K562 (cell line): Measurements from ENCODE around the gene TTC27. TPM values are rescaled to one million over a fixed set of nuclear protein-coding genes. Genes with fewer than 3 reads are reported as not detected.

Experiments used
- ATAC-seq: fragments of 200-7000 bp; cut with Tn5 transposase; 3 replicates; pipeline ENCODE4 v1.9.1; 2020; ENCODE audit warnings: moderate library complexity
- BruUV-seq: library from RNA; stranded (reverse); fragments of 400-500 nt; replicated peaks from 2 replicates; lab custom pipeline; 2021; lab: Mats Ljungman, UMichigan
- CTCF ChIA-PET: fragments of 300-600 bp; formaldehyde crosslinking; extraction: SDS; loops from one replicate; lab custom pipeline; 2021; ENCODE audit warnings: low intra/inter-chr PET ratio; lab: Yijun Ruan, JAX
- POLR2A ChIA-PET: fragments of 300-600, 350-650 bp; sonication (Branson Sonifier 250); formaldehyde crosslinking; extraction: SDS; loops from one replicate; lab custom pipeline; 2021; ENCODE audit warnings: antibody characterized with exemption, inconsistent platforms; lab: Yijun Ruan, JAX
- DNase-seq, 4 experiments: peaks; one replicate each; pipeline versions ENCODE4 v3.0.0 to v3.0.0-alpha.2; 2011 to 2018; ENCODE audit warnings: low spot score in 3 of 4, mixed read lengths in 3 of 4; ENCODE audit errors: extremely low read depth in 1 of 4
- FAIRE-seq: peaks from 2 replicates; lab custom pipeline; 2011; peaks lifted over from hg19 to GRCh38; lab: Jason Lieb, UNC
- H2AFZ ChIP-seq: 2 replicates; pipeline ENCODE4 v1.6.0; 2011; ENCODE audit warnings: low read depth, low read length, control low read depth, inconsistent platforms
- H3K27ac ChIP-seq: fragments of 200-600 bp; 3 replicates; pipeline ENCODE4 v1.8.0; 2011; ENCODE audit warnings: low read depth, mild to moderate bottlenecking, control low read depth, inconsistent platforms, low read length, moderate library complexity, mixed read lengths; ENCODE audit errors: extremely low read depth
- H3K27me3 ChIP-seq, 2 experiments: fragments of 300-600 bp in 1 of 2; 2 replicates in 1 of 2; 3 replicates in 1 of 2; pipeline versions ENCODE4 v1.6.0 to v1.8.0; 2011; ENCODE audit warnings: inconsistent platforms in 2 of 2, low read length in 2 of 2, mild to moderate bottlenecking in 1 of 2, mixed read lengths in 1 of 2, moderate library complexity in 1 of 2; ENCODE audit not compliant: control insufficient read depth in 2 of 2, insufficient read depth in 2 of 2
- H3K36me3 ChIP-seq: fragments of 300-600 bp; 3 replicates; pipeline ENCODE4 v1.8.0; 2011; ENCODE audit warnings: mild to moderate bottlenecking, low read length, inconsistent platforms; ENCODE audit not compliant: control insufficient read depth, insufficient read depth
- H3K4me1 ChIP-seq, 2 experiments: fragments of 200-600 bp in 1 of 2; replicated peaks in 1 of 2; 2 replicates in 1 of 2; 3 replicates in 1 of 2; pipeline versions ENCODE4 v1.5.1 to v1.8.0; 2011; ENCODE audit warnings: inconsistent platforms in 2 of 2, low read length in 2 of 2, mild to moderate bottlenecking in 1 of 2, mixed read lengths in 1 of 2, moderate library complexity in 1 of 2; ENCODE audit not compliant: control insufficient read depth in 2 of 2, insufficient read depth in 2 of 2
- H3K4me2 ChIP-seq: 2 replicates; pipeline ENCODE4 v1.6.1; 2011; ENCODE audit warnings: low read length, control low read depth, inconsistent platforms, mixed read lengths; ENCODE audit not compliant: insufficient read depth
- H3K4me3 ChIP-seq: fragments of 200-600 bp; sonication (generic), shearing (Covaris generic); 2 replicates; pipeline ENCODE4 v1.5.1; 2016; ENCODE audit warnings: control low read depth, inconsistent platforms
- H3K79me2 ChIP-seq: fragments of 200-600 bp; 3 replicates; pipeline ENCODE4 v1.8.0; 2011; ENCODE audit warnings: low read length, inconsistent platforms; ENCODE audit not compliant: control insufficient read depth, insufficient read depth
- H3K9ac ChIP-seq, 2 experiments: 2 replicates each; pipeline versions ENCODE4 v1.6.0 to v1.6.1; 2011; ENCODE audit warnings: low read depth in 2 of 2, low read length in 2 of 2, control low read depth in 1 of 2, inconsistent platforms in 1 of 2, mild to moderate bottlenecking in 1 of 2, mixed read lengths in 1 of 2; ENCODE audit not compliant: insufficient read depth in 1 of 2
- H3K9me1 ChIP-seq: one replicate; pipeline ENCODE4 v1.6.0; 2011; ENCODE audit warnings: inconsistent platforms, mild to moderate bottlenecking, low read length, moderate library complexity; ENCODE audit not compliant: control insufficient read depth, insufficient read depth
- H3K9me3 ChIP-seq: replicated peaks from 2 replicates; pipeline ENCODE4 v1.5.1; 2011; ENCODE audit warnings: low read depth, low read length, inconsistent platforms; ENCODE audit not compliant: control insufficient read depth, insufficient read depth
- H4K20me1 ChIP-seq: replicated peaks from 2 replicates; pipeline ENCODE4 v1.6.1; 2011; ENCODE audit warnings: low read length, inconsistent platforms, mixed read lengths; ENCODE audit not compliant: control insufficient read depth, insufficient read depth
- HMBOX1 ChIP-seq: sonication (generic); IDR thresholded peaks from 2 replicates; pipeline ENCODE4 v1.6.1; 2016
- KAT7 ChIP-seq: sonication (generic); formaldehyde crosslinking; IDR thresholded peaks from 2 replicates; pipeline ENCODE4 v1.8.0; 2022; ENCODE audit warnings: missing genetic modification reagents, mild to moderate bottlenecking, borderline replicate concordance
- TFE3 ChIP-seq: fragments of 450-650 bp; formaldehyde crosslinking; IDR thresholded peaks from 2 replicates; pipeline ENCODE4 v1.4.0; 2020; ENCODE audit warnings: mild to moderate bottlenecking, mixed read lengths
- U2AF1 ChIP-seq: fragments of 200-400 bp; formaldehyde crosslinking; optimal IDR thresholded peaks from 2 replicates; pipeline ENCODE3; 2017; ENCODE audit warnings: mild to moderate bottlenecking, low read depth, low read length, moderate library complexity
- XRCC4 ChIP-seq: IDR thresholded peaks from one replicate; pipeline ENCODE4 v1.6.1; 2011; ENCODE audit not compliant: insufficient read depth, insufficient read length; ENCODE audit errors: extremely low read depth
- ZNF282 ChIP-seq: sonication (generic); formaldehyde crosslinking; IDR thresholded peaks from 2 replicates; pipeline ENCODE4 v1.8.1; 2023; ENCODE audit warnings: missing genetic modification reagents
- WGBS: fragments of 100-300 bp; shearing (Covaris generic); methylation state at CpG from one replicate; pipeline ENCODE4 v1.1.6; 2016; ENCODE audit warnings: low coverage, mixed read lengths; ENCODE audit not compliant: insufficient coverage; ENCODE audit errors: missing lambda C conversion rate; 5-methylcytosine and 5-hydroxymethylcytosine counted together
- in situ Hi-C: fragments of 300-500 bp; cut with MboI; formaldehyde crosslinking; loops from 4 replicates; pipeline ENCODE4 v1.15.0; 2018; ENCODE audit warnings: inconsistent platforms, mixed read lengths
- intact Hi-C: fragments of 100-400 bp; cut with micrococcal nuclease; formaldehyde crosslinking; loops from 2 replicates; pipeline ENCODE4 v1.14.2; 2022
- polyA plus RNA-seq, 8 experiments: library from polyadenylated mRNA; depleted of rRNA in 4 of 8; stranded (reverse) in 5 of 8; unstranded in 3 of 8; fragments of >200 nt; fragmentation: Nextera tagmentation in 2 of 8; fragmentation: Illumina TruSeq in 1 of 8; extraction: Ambion mirVana in 2 of 8; extraction: Trizol in 1 of 8; gene quantifications; 2 replicates each; pipeline versions ENCODE4 v1.2.1 to v1.2.3, GENCODE V29; 2011 to 2014; ENCODE audit warnings: inconsistent platforms in 1 of 8, missing spikeins in 1 of 8
- total RNA-seq, 7 experiments: library from RNA; depleted of rRNA in 6 of 7; stranded (reverse); fragments of >200 nt in 6 of 7; fragmentation: Illumina TruSeq in 2 of 7; extraction: Trizol in 2 of 7; gene quantifications; 2 replicates each; pipeline versions ENCODE4 v1.2.1 to v1.2.3, GENCODE V29; 2011 to 2021; ENCODE audit warnings: low replicate concordance in 1 of 7

Gene TTC27
- total and polyA plus RNA-seq, 9 of the 15 experiments (the other 6 are each of a cell fraction or from before 2014, with no cell fraction given), result 44.3 to 93.4 (median 57.3) TPM

- BruUV-seq, result no TSS peak
- POLR2A ChIA-PET, result interaction anchor here (0.5 kb wide), 1 partner anchor 71 kb away, joined by 3 read pairs; no protein-coding TSS in a partner anchor
- no peak for ATAC-seq
Measured at GRCh38 chr2:32824070-32824809, 196.4 kb downstream of the TTC27 start.

More at GRCh38 chr2:32824070-32824809, 196.4 kb downstream of the TTC27 start:
- Histone ChIP-seq H3K9ac (no peak overlapping the region), H4K20me1 (no peaks in the 10 kb centered on the region), H3K9me3 (no peaks in the 10 kb centered on the region), H3K27ac (no peak overlapping the region), H3K4me2 (no peak overlapping the region), H3K4me3 (no peak overlapping the region), H3K9me1 (no peaks in the 10 kb centered on the region), H3K79me2 (no peaks in the 10 kb centered on the region), H3K36me3 (peaks cover 17% of the 10 kb centered on the region; the same call in 2 of the 3 replicates), H3K27me3 (no peaks in the 10 kb centered on the region), H3K4me1 (no peaks in the 10 kb centered on the region; a peak in 1 of 5 replicates), H2AFZ (no peak overlapping the region)
- in situ Hi-C loops (no loop called here), intact Hi-C loops (no loop called here)
- TF ChIP-seq ZNF282 (CRISPR knock-in tag) (no peak), U2AF1 (no peak), TFE3 (CRISPR knock-in tag) (no peak), HMBOX1 (no peak), XRCC4 (no peak), KAT7 (CRISPR knock-in tag) (no peak)
- CTCF ChIA-PET, result no interaction called here
- FAIRE-seq (peak; percentile 15), DNase-seq (no peak)
- 65% methylated on average over 3 of the region's 3 CpGs for WGBS
